AG09309 (cell line): Measurements from ENCODE around the gene KRT31.
A peak's percentile ranks its signal among the peaks of the same experiment; 100 is the strongest.
"Not testable (repeated sequence)": the region's sequence is repeated elsewhere in the genome, so short reads cannot be mapped to it uniquely, and the experiment has no call there.

Experiments
- DNase-seq: peaks from one replicate; pipeline ENCODE4 v3.0.0-alpha.2; 2010; ENCODE audit warnings: low read depth
- H3K4me3 ChIP-seq: 2 replicates; pipeline ENCODE4 v1.5.1; 2011; ENCODE audit warnings: mild to moderate bottlenecking, low read depth, low read length, moderate library complexity; ENCODE audit not compliant: control insufficient read depth
- CTCF ChIP-seq: IDR thresholded peaks from 2 replicates; pipeline ENCODE4 v1.5.1; 2011; ENCODE audit warnings: mild to moderate bottlenecking, low read depth, low read length, inconsistent platforms; ENCODE audit not compliant: insufficient read depth, control insufficient read depth; ENCODE audit errors: missing control alignments

The KRT31 gene

DNA sequence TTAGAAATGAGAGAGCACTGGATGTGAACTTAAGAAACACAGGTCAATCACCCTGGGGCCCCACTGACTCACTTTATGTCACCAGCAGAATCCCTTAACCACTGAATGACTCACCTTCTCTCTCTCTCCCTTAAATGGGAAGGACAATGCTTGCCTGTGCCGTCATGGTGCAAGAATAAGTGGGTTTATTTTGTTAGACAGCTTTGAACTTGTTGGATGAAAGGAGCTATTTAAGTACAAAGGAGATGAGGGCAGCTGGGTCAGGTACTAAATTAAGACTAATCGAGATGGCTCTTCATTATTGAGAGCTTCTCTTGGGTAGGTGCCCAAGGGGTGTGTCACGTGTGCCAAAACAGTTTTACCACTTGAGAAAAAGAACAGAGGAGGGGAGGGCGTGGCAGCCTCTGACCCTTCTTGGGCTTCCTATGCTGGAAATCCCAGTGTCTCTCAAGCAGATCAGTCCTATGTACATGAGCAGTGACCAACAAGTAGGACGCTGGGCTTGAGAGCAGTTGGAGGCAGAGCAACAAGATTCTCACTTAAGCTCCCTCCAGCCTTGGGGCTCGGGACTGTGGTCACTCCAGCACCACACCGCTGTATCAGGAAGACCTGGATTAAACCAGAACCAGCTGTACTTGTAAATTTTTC is 6.7 kb upstream of the KRT31 start:
- no peak overlapping the region for H3K4me3 ChIP-seq
- DNase-seq, result peak; percentile 91
- TF ChIP-seq CTCF, result no peak

GRCh38 chr17:41403404-41404023 is 6.1 kb upstream of the KRT31 start:
- DNase-seq, result no peak
- no peak overlapping the region for H3K4me3 ChIP-seq
- TF ChIP-seq CTCF, result no peak

DNA sequence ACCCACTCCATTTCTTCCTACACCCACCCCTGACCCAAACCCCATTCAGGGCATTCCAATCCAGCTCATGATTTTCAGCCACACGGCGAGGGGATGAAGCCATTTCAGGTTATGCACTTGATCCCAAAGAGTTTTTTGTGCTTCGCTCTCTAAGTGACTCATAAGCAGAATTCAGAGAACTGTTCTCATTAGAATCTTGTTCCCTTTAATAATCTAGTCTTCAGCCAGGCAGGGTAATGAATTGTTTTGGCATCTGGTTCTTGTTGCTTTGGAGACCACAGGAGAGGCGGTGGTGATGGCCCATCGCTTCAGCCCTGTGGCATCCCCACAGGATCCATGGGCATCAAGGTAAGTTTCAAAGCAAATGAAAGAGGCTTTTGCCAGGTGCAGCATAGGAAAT is 4.8 kb upstream of the KRT31 start:
- no peak for DNase-seq
- H3K4me3 ChIP-seq, result no peak overlapping the region
- TF ChIP-seq CTCF, result no peak

- no peak overlapping the region for H3K4me3 ChIP-seq
- no peak for TF ChIP-seq CTCF
- DNase-seq, result no peak
Observed at GRCh38 chr17:41396340-41396739, 1.1 kb downstream of the KRT31 start.

DNA sequence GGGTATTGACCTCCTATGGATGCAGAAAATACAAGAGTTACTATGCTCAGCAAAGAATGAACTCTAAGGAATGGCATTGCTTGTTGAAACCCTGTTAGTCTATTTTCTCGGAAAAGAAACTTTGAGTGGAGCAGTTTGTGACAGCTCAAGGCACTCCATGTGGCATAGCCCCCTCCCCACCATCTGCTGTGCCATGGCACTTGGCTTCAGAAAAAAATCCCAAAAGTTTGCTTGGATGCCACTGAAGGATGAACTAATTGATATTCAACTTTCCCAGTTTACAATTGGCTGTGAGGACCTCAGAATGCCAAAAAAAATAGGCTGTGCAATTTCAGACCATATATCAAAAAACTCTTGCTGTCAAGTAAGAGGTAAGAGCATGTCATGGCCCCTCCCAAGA is 1.8 kb downstream of the KRT31 start:
- TF ChIP-seq CTCF, result no peak
- H3K4me3 ChIP-seq, result no peak overlapping the region
- DNase-seq, result no peak

GRCh38 chr17:41395044-41395443 is 2.4 kb downstream of the KRT31 start:
- not testable (repeated sequence) for DNase-seq, H3K4me3 ChIP-seq

- DNase-seq, result no peak
- H3K4me3 ChIP-seq, result no peak overlapping the region
- TF ChIP-seq CTCF, result no peak
Observed at GRCh38 chr17:41394254-41394996, 3.0 kb downstream of the KRT31 start.
